GM18520 (cell line): ENCODE results near the gene NKRF.

Source experiments
- ATAC-seq: cut with Tn5 transposase; IDR thresholded peaks from one replicate; pipeline ENCODE4 v1.9.1; 2021; ENCODE audit not compliant: unreplicated experiment

NKRF gene

DNA sequence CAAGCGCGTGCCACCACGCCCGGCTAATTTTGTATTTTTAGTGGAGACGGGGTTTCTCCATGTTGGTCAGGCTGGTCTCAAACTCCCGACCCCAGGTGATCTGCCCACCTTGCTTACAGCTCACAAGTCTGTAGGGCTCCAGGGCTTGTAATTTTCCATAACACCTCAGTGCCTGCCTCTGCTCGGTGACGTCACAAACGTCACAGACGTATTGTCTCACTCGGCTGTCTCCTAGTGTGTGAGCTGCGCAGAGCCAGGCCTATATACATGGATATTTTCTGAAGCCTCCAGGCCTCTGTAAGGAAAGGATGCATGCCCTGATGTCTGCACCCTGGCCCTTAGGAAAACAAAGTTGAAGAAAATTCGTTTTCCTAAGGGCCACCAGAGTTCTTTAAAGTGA is 8.6 kb upstream of the NKRF start:
- no peak for ATAC-seq

DNA sequence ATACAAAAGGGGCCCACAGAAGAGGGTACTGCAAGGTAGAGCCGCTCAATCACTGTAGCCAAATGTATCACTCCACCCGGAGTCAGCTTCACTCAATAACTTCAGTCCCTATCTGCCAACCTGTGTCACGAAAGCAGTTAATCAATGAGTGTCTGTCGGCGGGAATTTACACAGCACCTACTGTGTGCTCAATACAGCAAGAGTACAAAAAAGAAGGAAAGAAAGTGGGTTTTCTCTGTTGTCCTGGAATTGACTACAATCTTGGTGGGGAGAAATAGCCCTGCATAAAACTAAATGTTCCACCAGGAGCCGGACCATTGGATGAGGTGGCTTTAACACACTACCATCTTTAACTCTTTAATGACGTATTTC is 780 bp upstream of the NKRF start:
- no peak for ATAC-seq

DNA sequence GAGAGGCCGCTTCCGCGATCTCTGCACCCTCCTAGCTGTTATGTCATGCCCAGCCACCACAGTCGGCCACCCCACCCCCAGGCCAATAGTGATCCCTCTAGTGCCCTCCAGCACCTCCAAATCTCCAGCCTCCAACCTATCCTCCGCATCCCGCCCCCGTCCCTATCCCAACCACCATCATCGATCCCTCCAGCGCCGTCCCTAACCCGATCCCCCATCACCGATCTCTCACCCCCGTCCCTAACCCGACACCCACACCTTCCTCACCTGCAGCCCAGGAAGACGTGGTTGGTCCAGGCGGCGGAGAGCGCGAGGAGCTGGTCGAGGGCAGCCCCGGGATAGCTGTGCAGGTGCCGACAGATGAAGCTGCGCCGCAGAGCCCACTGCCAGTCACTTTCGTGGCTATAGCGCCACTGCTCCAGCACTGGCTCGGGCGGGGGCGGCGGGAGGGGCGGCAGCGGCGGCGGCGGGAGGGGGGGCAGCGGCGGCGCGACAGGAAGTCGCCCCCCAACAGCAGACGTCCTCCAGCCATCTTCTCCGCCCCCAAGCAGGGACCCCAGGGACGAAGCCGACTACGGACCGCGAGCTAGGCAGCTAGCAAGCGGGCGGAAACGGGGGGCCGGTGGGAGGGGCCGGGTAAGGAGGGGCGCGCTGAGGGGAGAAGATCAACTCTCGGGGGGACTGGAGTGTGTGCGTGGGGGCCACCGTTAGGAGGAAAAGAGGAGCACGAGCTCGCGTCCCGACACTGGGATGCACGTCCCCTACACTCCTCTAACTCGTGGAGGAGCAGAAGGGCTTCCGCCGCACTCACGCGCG is 552 bp downstream of the NKRF start:
- no peak for ATAC-seq

DNA sequence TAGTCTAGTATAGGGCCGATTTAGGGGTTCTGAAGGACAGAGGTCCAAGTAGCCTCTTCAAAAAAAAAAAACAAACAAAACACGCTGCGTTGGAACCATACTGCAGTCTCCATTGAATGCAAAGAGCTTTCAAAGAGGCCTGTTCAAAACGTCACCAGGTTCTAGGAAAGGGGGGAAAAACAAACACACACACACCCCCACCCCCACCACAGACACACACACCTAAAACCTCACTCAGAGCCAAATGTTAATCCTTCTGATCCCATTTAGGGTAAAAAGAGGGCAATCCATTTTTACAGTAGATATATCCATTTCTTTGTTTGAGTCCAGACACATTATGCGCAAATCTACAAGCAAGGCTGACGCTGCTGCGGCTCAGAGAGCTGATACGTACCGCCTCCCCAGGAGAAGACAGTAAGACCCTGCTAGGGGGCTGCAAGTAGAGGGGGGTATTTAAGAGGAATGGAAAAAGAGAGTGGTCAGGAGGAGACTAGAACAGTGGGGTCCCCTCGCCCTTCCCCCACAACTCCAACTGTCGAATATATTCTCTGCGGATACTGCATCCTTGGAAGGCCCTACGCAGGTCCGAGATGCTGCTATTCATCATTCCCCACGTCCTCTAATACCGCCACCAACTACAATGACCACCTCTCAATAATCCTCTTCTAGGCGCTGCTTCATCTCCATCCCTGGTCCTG is 1.3 kb downstream of the NKRF start:
- ATAC-seq: no peak

DNA sequence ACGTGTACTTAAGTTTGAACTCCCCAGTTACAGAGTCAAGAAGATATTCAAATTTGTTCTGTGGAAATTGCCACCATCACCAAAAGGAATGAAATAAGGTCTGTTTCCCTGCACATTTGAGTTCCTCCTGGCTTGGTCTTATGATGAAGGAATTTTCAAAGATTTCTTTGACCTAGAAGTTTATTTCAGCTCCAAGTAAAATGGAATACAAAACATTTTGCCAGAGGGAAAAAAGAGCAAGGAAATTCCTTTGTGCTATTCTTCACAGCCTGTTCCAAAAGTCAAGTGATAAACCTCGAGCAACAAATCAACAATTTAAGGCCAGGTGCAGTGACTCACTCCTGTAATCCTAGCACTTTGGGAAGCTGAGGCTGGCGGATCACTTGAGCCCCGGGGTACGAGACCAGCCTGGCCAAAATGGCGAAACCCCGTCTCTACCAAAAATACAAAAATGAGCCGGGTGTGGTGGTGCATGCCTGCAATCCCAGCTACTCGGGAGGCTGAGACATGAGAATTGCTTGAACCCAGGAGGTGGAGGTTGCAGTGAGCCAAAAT is 3.4 kb downstream of the NKRF start:
- no peak for ATAC-seq

DNA sequence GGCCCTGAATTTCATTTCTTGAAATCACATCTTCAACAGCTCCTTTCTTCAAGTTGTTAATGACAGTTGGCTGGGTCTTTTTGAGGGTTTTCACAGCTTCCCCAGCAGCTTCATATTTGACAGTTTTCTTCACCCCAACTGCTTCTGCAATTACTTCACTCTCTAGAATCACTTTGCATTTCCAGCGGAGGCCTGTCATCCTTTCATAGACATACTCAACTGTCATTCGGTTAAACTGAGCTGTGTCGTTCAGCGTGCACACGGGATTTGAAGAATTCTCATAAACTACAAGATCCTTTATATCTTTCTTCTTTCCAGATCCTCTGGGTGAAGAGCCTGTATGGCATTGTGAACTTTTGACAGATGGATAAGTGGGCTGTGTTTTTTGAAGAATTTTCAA is 16.4 kb downstream of the NKRF start:
- no peak for ATAC-seq

DNA sequence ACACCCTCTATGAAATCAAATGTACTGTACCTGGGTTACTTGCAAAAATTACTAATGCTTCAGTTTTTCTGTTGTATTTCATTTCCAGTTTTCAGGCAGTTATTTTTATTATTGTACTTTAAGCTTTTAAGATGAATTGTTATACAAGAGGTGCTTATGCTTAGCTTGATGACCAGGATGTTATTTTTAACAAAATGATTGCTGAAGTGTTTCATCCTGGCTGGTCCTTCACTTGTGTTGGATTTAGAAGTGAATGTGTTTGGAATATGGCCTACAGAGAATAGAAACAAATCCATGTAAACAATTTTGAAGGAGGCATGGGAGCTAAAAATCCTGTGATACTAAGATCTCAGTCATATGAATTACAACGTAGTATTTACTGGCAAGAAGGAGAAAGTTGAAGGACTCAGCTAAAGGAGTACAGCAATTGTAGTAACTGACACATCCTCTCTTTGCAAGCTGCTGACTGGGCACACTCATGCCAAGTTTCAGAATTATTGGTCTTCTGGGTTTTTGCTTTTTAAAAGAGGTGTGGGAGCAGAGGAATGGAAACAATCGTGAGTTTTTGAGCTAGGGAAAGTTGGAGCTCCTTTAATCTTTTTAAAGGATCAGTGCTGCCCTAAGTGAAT is 22.7 kb downstream of the NKRF start:
- no peak for ATAC-seq

DNA sequence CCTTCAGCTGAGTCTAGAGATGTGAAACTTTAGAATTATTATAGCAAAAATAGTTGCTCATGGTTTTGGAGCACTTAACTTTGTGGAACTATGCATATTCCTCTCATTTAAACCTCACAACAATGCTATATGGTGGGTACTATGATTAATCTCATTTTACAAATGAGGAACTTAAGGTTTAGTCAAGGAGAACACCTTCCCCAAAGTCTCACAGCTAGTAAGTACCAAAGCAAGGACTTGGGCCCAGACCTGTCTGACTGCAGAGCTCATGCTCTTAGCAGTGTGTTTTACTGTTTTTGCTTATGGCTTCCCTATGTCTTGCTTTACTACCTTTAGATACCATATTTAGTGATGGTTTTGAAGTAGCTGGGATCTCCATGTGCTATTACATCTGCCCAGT is 26.8 kb downstream of the NKRF start:
- no peak for ATAC-seq

DNA sequence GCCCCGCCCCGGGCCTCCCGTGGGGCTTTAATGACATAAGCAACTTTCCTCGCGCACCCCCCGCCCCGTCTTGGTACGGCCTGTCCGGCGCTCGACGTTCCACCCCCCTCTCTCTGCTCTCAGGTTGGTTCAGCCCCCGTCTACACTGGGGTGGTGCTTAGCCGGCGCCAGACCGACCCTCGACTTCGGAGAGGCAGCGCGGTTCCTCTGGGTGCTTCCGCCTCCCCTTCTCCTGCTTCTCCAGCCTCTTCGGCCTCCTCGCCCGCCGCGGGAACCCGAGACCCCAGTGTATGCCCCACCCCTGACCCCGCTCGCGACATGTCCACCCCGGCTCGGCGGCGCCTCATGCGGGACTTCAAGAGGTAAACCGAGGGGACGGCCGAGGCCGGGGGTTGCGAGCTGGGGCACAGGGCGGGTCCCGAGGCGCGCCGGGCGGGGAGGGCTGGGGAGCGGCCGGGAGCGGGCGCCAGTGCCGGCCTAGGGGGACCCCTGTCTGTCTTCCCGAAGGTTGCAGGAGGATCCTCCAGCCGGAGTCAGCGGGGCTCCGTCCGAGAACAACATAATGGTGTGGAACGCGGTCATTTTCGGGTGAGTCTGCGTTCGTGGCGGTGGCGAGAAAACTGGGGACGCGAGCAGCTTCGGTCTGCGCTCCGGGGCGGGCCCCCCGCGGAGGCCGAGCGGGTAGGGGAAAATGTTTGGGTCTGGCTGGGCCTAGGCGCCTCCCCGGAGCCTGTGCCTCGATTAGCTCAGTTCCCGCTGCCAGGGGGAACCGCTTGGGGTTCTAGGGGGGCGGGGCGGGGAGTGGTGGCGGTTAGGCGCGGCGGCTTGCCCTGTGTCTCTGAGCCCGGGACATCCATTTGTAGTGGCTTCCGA is 31.6 kb downstream of the NKRF start, which contains the start of gene UBE2A:
TSS of gene UBE2A (plus strand) at position 170 of the 873 bp plus-strand sequence. CDS start at position 319, 149 bp downstream.
- ATAC-seq: peak; percentile 68

DNA sequence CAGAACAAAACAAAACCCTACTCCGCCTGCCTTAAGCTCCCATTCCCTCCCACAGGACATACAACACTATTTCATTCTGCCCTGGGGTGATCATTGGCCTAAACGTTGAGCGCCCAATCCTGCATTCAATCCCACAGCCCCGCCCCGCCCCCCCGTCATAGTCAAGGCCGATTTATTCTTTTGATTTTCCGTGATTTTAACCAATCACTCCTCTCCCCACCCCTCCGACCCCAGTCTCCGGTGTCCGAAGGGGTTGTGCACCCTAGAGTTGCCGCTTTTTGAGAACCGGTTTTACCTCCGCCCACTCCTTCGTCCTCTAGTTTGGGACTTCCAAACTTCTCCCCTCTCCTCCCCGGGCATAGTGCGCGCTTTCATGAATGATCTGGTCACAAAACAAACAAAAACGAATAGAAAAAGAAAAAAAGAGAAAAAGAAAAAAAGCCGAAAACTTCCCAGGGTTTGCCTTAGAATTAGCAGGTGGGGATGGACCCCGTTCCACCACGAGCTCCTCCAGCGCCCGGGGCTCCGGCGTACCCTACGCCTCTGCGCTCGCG is 32.3 kb downstream of the NKRF start:
- peak; percentile 78 for ATAC-seq

DNA sequence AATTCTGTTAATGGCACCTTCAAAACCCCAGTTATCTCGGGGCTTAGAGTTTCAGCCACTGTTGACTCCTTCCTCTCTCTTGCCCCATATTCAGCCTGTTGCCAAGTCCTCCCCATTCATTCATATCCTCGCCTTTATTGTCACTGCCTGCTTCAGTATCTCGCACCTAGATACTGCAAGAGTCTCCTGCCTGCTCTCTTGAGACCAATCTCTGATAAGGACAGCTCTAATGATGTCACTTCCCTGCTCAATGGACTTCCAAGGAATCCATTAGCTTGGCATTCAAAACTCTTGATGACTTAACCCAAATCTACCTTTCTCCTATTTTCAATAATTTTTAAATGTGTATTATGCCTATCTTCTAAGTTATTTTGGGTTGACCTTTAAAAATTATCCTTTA is 33.0 kb downstream of the NKRF start:
- no peak for ATAC-seq

DNA sequence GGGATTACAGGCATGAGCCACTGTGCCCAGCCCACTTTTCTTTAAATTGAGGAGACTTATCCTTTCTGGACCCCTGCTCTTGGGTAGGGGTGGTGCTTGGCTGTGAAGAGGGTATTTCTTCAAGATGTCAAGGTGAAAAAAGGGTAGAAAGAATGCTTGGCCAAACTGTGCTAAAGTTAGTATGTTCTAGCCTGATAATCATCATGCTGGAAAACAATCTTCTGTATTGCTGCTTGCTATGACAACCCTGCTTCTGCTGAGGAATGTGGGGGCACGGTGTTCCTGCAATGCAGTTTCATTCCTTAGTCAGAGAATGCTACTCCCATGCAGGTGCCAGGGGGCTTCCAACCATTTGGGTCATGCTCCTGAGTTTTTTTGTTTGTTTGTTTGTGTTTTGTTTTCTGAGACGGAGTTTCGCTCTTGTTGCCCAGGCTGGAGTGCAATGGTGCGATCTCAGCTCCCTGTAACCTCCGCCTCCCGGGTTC is 35.8 kb downstream of the NKRF start:
- no peak for ATAC-seq

DNA sequence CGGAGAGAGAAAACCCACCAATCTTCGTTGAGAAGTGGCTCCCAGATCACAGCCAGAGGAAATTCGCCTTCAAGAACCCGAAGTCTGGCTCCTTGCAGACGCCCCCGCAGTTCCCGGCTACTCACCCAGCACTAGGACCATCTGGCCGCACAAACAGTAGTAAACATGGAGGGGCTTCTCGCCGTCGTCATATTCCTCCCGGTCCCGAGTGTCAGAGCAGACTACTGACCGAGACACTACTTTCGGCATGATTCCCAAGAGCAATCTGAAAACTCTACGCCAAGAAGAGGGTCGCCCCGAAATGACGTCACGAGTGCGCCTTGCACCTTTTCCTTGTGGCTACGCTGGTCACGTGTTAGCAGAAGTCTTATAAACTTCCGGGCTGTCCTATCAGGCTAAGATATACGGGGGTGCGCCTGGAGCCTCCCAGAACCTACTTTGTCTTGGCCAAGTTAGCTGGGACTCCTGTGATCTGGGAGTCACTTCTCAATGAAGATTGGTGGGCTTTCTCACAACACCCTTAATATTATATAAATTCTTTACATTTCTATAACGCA is 41.0 kb downstream of the NKRF start, which contains the start of gene STEEP1:
TSS of gene STEEP1 (minus strand) at position 303 of the 557 bp plus-strand sequence. CDS start at position 249, 54 bp downstream.
- peak; percentile 64 for ATAC-seq

DNA sequence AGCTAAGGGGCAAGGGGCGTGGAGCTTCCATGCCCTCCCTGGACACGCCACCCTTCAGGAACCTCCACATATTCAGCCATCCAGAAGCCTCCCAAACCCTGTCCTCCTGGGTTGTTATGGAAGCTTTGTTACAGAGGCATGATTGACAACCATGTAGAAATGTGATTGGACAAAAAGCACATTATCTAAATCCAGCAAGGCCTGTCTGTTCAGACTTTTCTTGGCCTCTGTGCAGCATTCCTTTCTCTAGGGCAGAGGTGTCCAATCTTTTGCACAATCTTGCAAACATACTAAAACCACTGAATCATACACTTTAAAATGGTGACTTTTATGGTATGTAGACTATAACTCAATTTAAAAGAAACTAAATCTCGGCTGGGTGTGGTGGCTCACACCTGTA is 53.7 kb downstream of the NKRF start:
- ATAC-seq: no peak

DNA sequence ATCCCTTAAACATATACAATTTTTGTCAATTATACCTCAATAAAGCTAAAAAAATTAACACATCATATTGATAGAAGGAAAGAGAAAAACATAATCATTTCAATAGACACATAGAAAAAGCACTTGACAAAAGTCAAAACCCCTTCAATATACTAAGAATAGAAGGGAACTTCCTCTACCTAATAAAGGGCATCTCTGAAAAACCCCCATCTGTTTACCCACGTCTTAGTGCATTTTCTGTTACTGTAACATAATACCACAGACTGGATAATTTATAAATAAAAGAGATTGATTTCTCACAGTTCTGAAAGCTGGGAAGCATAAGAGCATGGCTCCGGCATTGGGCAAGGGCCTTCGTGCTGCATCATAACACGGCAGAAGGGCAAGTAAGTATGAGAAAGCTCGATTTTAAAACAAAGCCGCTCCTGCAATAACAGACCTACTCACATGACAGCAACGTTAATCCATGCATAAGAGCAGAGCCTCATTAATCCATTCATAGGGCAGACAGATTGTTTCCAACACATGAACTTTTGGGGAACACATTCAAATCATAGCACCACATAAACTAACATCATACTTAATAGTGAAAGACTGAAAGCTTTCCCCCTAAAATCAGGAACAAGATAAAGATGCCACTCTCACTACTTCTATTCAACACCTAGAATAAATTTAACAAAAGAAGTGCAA is 56.8 kb downstream of the NKRF start:
- peak; percentile 56 for ATAC-seq

DNA sequence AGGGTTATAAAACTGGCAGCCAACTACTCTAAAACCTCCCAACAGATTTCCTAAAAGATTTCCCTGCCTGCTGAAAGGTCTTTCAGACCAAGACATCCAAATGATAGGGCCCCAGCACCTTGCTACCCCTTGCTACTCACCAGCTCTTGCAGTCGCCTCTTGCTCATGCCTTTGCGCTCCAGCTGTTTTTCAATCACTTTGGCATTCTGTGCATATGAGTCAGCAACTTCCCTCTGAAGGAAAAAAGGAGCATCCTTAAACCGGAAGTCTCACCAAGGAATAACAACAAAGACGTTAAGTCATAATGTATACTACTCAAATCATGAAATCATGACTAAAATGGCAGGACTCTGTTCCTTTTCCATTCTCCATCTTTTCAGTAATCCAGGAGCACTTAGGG is 65.0 kb downstream of the NKRF start:
- no peak for ATAC-seq

DNA sequence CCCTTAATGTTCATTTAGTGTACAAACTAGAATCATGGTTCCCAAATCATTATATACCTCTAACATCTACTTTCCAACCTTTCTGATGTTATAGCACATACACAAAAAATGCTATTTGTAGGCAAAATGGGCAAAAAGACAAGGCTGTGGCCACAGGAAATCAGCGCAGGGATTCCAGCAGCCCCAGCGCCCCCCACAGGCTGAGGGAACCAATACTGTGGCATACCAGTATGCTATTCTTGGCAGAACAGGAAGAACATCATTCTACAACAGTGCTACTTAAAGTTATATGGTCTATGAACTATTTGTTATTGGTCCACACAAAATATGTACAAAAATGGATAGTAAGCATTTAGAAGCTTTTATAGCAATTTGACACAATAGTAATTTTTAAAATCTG is 66.4 kb downstream of the NKRF start:
- no peak for ATAC-seq
